Chondrocyte (in vitro differentiated cells): Measurements from ENCODE around the gene IZUMO4. TPM values are rescaled to one million over a fixed set of nuclear protein-coding genes. Genes with fewer than 3 reads are reported as not detected.
A peak's percentile ranks its signal among the peaks of the same experiment; 100 is the strongest.

Experiments
- DNase-seq: peaks from one replicate; pipeline ENCODE4 v3.0.0; 2021; ENCODE audit warnings: mixed read lengths, low spot score
- H3K27ac Mint-ChIP-seq: one replicate; pipeline ENCODE4 v1.8.0; 2021; ENCODE audit warnings: mild to moderate bottlenecking, moderate library complexity, mixed read lengths; ENCODE audit not compliant: unreplicated experiment
- H3K27me3 Mint-ChIP-seq: 2 replicates; pipeline ENCODE4 v1.8.0; 2021; ENCODE audit warnings: low read depth, mixed read lengths
- H3K36me3 Mint-ChIP-seq: 2 replicates; pipeline ENCODE4 v1.8.0; 2021; ENCODE audit warnings: low read depth, mixed read lengths
- H3K4me1 Mint-ChIP-seq: 2 replicates; pipeline ENCODE4 v1.8.0; 2021; ENCODE audit warnings: low read depth, mild to moderate bottlenecking, mixed read lengths
- H3K4me3 Mint-ChIP-seq: one replicate; pipeline ENCODE4 v1.8.0; 2021; ENCODE audit warnings: mild to moderate bottlenecking, moderate library complexity, mixed read lengths; ENCODE audit not compliant: unreplicated experiment
- H3K9me3 Mint-ChIP-seq: 2 replicates; pipeline ENCODE4 v1.8.0; 2021; ENCODE audit warnings: low read depth, mixed read lengths
- CTCF ChIP-seq: fragments of 200-600 bp; sonication (generic); IDR thresholded peaks from 2 replicates; pipeline ENCODE4 v1.5.0; 2021; ENCODE audit warnings: antibody characterized with exemption, mild to moderate bottlenecking, moderate library complexity
- total RNA-seq: library from RNA; stranded (reverse); gene quantifications from 3 replicates; pipeline ENCODE4 v1.2.1, GENCODE V29; 2021

IZUMO4 gene
- total RNA-seq, 1 donor from 2014 or later: 3.2 TPM

- peak overlapping the region; percentile 44 for H3K4me3 Mint-ChIP-seq
- H3K9me3 Mint-ChIP-seq: no peaks in the 10 kb centered on the region
- H3K27ac Mint-ChIP-seq: peak overlapping the region; percentile 85
- TF ChIP-seq CTCF: no peak
- H3K36me3 Mint-ChIP-seq: no peaks in the 10 kb centered on the region
- H3K27me3 Mint-ChIP-seq: no peaks in the 10 kb centered on the region
- DNase-seq: no peak
- peaks cover 44% of the 10 kb centered on the region for H3K4me1 Mint-ChIP-seq
These were observed 44.7 kb upstream of the IZUMO4 start for GRCh38 chr19:2051773-2052704.

- DNase-seq: no peak
- no peaks in the 10 kb centered on the region for H3K36me3 Mint-ChIP-seq
- no peak overlapping the region for H3K4me3 Mint-ChIP-seq
- peaks cover 28% of the 10 kb centered on the region for H3K4me1 Mint-ChIP-seq
- TF ChIP-seq CTCF: no peak
- no peak overlapping the region for H3K27ac Mint-ChIP-seq
- H3K9me3 Mint-ChIP-seq: no peaks in the 10 kb centered on the region
- H3K27me3 Mint-ChIP-seq: no peaks in the 10 kb centered on the region
These were observed 42.9 kb upstream of the IZUMO4 start for GRCh38 chr19:2053601-2054389.

GRCh38 chr19:2054763-2055162 lies 42.0 kb upstream of the IZUMO4 start:
- no peak overlapping the region for H3K4me3 Mint-ChIP-seq
- H3K27me3 Mint-ChIP-seq: no peaks in the 10 kb centered on the region
- H3K4me1 Mint-ChIP-seq: peaks cover 25% of the 10 kb centered on the region
- no peaks in the 10 kb centered on the region for H3K9me3 Mint-ChIP-seq
- H3K36me3 Mint-ChIP-seq: no peaks in the 10 kb centered on the region
- no peak for TF ChIP-seq CTCF
- H3K27ac Mint-ChIP-seq: no peak overlapping the region
- DNase-seq: peak; percentile 88

GRCh38 chr19:2055931-2056836 lies 40.5 kb upstream of the IZUMO4 start:
- TF ChIP-seq CTCF: peak; percentile 28
- Mint-ChIP-seq H3K4me3 (no peak overlapping the region), H3K27me3 (no peaks in the 10 kb centered on the region), H3K9me3 (no peaks in the 10 kb centered on the region), H3K27ac (peak overlapping the region; percentile 69), H3K4me1 (peaks cover 33% of the 10 kb centered on the region), H3K36me3 (no peaks in the 10 kb centered on the region)
- DNase-seq: peak; percentile 75
